ENCODE data around the gene ZDHHC22.

The ZDHHC22 gene

DNA sequence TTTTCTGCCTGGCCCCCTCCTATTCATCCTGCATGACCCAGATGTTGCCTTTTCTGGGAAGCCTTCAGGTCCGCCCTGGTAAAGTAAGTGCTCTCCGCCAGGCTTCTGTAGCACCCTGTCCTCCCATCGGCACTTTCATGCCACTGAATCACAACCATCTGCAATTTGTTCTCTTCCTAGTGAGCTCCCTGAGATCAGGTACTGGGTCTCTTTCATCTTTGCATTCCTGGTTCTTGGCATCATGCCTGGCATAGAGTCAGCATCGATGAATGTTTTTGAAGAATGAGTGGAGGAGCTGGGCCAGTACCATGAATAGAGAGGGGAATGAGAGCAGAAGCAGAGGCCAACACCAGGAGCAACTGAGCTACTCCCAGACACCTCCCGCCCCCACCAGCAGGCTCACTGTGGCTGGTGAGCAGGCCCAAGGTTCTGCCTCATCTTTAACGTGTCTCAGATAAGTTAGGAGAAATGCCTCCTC lies 13.1 kb downstream of the ZDHHC22 start:
- DNase-seq (ENCODE audit: low read depth in 2 of 2) = no peak

DNA sequence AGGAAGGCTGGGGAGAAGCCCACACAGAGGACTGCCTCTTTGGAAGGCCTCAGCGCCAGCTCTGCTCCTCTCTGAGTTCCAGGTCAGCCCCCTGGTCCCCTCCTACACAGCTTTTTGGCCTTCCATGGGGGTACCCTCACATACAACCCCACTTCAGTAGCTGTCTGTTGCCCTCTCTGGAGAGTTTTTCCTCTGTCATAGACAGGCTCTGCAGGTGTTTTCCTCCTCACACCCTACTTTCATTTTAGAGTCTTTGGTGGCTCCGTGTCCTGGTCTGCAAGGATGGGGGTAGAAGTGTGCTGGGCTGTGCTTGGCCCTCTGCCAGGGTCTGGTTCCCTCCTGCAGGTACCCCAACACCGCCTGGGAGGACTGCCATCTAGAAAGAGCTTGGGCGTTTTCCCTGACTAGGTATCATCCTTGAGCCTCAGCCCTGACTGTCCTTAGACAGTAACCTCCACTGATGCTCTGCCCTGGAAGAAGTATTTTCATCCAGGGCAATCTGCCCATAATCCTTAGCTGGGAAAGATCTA lies 15.1 kb downstream of the ZDHHC22 start:
- DNase-seq (ENCODE audit: low read depth in 2 of 2) = no peak

DNA sequence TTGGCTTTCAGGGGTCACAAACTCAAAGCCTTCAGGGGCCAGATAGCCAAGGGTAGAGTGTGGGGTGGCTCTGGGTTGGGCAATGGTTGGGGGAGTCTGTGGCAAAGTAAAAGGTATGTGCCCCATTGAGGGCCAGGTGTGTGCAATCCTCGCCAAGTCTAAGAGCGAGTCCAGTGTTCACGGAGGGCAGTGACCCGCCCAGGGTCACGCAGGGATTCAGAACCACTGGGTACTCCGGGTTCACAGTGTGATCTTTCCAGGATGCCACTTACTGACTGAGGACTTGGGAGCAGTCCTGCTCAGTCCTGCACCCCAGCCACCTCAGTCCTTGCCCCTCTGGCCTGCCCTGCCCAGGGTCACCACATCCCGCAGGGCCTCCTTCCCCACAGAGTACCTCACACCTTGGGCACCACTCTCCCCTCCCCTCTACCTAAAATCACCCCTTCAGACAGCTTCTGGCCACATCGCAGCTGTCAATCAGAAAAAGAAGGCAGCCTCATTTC lies 15.7 kb downstream of the ZDHHC22 start:
- no peak for DNase-seq (ENCODE audit: low read depth in 2 of 2)

DNA sequence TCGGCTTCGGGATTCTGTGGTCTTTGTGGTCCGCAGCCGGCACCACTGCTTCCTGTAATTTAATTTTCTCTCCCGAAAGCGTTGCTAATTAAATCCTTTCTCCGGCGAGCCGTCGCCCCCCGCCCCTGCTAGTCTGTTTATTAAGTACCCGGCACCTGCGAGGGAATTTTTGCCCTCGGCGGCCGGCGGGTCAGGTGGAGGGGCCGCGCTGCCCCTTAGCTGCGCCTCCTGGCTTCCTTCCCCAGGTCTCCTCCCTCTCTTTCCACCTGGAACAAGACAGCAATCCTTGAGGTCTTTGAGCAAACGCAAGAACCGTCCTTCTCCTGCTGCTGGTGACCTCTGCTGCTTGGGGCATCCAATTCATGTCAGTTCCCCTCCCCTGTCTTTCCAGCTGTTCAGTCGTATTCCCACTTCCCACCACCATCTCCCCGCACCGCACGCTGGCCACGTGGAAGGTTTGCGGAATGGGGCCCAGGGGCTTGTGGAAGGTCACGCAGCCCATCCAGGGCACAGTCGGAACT lies 16.2 kb downstream of the ZDHHC22 start:
- DNase-seq (ENCODE audit: low read depth in 2 of 2) = no peak

DNA sequence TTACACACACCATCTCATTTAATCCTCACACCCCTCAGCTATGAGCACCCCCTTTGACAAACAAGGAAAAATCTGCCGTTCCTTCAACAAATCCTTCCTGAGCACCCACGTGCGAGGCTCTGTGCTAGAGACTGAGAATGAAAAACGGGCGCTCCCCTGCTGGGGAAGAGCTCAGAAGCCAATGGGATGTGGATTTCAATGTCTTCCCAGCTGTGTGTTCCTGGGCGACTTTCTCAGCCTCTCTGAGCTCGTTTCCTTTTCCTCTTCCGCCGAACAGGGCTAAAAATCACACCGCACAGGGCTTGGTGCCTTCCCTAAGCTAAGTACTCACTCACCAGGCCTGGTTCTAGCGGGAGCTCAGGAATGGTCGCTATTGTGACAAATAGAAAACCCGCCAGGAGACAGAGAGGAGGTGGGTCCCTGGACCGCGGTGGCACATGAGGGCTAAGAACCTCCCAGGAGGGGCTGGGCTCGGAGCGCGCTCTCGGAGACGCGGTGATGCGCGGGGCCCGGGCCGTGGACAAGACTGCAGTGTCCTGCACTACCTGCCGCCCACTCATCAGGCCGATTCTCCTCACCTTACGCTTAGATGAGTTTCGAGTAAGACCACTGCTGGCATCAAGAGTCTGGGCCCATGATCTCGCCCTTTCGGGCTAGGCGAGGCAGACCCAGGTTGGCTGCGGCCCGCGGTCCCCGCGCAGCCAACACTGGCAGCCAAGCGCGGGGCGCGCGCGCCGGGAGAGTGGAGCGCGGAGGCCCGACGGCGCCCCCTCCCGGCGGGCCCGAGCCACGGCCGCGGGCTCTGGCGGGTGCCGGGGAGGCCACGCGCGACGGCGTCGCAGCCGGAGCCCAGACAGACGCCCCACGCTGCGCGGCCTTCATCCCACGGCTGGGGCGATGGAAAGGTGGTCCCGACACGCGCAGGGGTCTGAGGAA lies 17.0 kb downstream of the ZDHHC22 start:
- peak in 1 of 2 donors; percentile 30 for DNase-seq (ENCODE audit: low read depth in 2 of 2)

DNA sequence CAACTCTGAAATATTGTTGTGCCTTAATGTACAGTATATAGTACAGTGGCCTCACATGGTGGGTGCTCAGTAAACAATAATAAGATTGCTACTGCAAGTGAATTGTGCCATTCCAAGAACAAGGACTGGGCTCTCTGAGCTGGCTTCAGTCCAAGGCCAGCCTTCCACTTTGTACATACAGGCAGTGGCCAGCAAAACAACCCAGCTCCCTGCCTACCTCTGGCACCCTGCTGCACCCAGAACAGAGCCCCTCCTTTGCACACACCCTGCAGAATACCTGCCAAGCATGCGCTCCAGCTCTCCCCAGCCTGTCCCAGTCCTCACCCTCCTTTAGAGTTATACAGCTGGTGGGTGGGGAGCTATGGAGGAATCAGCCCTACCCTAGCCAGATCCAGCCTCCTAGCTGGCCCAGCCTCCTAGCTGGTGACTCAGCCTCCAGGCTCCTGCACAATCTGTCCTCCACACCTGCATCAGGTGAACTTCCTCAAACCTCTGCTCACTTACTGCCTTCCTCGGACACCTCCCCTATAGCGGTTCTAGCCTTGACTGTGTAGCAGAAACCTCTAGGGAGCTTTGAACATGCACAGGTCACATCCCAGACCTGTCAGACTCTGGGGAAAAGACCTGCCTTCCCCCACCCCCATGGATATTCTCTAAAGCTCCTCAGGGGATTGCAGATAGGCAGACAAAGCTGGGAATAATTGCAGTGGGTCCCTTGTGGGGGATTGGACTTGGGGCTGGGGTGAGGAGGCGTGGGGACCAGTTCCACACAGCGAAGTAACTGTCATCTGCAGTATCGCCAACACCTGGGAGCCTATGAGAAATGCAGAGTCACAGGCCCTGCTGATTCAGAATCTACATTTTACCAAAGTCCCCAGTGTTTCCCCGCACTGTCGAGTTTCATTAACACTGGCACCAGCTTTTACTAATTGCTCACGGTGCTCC lies 17.9 kb downstream of the ZDHHC22 start:
- no peak for DNase-seq (ENCODE audit: low read depth in 2 of 2)

DNA sequence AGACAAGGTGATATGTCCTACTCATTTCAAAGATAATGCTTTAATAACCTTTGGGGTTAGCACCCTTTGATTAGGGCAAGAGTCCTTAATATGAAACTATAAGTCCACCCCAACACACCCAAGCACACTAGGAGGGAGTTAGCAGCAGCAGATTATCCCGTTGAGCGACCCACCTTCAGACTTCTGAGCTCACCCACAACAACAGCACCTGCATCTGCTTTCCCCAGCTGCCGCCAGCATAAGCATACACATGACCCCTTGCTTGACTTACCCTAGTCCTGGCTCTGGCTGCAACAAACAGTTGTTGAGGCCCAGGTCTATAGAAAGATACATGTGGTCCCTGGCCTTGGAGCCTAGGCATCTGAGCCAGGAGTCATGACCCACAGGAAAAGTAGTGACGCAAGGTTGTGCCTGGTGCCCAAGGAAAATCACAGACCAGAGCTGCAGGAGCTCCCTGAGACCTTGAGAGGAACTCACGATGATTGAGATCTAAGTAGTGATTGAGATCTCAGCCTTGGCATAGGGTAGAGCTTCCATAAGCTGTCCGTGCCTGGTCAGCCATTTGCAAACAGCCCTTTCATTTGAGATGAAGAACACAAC lies 19.0 kb downstream of the ZDHHC22 start:
- no peak for DNase-seq (ENCODE audit: low read depth in 2 of 2)

DNA sequence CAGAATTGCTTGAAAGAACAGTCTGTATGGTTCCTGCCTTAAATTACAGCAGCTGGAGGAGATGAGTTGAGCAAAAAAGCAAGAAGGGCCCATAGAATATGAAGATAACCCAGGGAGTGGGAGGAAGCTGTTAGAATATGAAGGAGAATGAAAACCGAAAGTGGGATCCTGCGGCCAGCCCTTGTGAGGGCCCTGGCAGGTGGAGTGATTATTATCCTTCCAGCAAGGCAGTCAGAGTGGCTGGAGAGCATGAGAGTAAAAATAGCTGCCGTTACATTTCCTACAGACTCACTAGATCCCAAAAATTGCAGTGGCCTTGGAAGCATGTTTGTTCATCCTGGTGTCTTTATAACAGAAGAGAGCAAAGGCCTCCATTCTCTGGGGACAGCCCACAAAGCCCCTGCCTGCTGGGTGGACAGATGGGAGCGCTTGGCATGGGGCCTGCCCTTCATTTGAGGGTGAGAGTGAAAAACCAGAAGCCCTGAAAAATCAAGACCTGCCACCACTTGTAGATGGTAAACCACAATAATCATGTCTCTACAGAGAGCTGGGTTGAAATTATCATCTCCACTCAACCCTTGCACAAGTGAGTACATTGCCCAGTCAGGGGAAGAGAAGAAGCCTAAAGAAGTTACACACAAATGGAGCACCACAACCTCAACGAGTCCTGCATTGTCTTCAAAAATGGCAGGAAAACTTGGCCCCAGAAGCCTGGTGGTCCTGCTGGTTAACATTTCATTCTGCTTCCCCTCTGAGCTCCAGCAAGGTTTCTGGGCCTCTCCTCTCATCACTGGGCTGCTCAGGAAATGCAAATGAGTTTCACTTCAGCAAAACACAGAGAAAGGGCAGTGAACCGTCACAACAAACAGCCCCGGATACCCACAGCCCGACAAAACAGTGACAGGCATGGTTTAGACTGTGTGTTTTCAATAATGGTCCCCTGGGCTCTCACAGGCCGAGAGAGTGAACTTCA lies 20.5 kb downstream of the ZDHHC22 start:
- DNase-seq (ENCODE audit: low read depth in 2 of 2) = no peak

DNA sequence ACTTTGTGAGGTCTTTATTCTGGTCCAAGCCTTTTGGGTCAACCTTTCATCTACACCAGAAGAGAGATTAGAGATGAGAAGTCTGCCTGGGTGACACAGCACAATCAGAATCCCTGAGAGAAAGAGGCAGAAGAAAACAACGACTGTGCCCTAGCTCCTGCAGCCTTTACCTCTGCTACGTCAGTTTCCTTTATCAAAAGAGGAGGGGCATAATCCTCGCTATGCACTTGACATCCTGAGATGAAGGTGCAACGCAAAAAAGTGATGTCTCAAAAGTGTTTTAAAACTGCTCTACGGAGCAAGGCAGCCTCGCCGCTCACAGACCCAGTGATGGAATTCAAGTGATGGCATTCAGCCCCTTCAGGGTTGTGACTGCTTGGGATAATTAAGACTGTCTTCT lies 21.7 kb downstream of the ZDHHC22 start:
- DNase-seq (ENCODE audit: low read depth in 2 of 2) = no peak

DNA sequence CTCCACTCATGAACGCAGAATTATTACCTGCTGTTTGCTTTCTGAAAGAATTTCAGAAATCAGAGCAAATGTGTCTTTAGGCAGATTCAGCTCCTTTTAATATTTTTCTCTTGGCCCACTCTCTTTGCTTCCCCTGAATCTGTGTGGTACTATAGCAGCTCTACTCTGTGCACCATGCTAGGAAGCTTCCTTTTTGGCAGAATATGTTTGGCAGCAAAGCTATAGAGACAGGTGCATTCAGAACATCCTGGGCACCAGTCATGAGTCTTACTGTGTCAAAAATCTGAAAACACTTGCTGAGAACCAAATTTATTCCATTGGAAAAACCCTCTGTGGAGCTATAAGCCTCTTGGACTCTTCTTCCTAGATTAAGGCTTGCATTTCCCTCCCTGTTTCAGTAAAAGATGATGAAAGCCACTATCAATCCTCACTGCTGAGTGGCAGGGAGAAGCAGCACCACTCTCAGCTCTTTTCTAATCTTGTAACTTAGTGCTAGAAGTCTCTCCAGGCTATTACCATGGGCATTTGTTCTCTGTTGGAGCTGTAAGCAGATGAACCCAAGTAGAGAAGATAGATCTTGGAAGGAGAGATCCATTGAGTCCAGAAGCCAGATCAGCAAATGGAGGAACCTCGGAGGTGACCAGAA lies 25.3 kb downstream of the ZDHHC22 start:
- DNase-seq (ENCODE audit: low read depth in 2 of 2) = no peak

DNA sequence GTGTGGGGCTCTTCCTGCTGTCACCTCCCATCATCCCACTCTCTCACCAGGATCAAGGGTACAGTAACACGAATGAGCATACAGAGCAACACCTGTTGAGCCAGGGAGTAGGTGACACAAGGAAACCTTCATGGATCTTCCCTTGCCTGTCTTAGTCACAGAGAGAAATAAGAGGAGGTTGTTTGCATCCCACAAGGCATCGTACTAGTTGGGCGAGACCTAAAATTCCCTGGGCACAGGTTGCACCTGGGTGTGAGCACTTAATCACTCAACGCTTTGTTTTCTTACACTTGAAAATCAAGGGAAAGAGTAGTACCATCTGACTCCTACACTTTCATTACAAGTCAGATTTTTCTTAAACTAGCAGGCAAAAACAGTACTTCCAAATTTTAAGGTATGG lies 27.0 kb downstream of the ZDHHC22 start:
- DNase-seq (ENCODE audit: low read depth in 2 of 2) = no peak

DNA sequence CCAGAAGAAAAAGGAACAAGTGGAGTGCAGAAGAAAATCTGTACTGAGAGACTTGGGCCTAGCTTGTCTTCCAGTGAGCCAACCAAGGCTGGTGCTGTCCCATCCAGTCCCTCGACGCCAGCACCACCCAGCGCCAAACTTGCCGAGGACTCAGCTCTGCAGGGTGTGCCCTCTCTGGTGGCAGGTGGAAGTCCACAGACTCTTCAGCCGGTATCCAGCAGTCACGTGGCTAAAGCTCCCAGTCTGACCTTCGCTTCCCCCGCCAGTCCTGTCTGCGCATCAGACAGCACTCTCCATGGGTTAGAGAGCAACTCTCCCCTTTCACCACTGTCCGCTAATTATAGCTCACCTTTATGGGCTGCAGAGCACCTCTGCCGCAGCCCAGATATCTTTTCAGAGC lies 27.9 kb downstream of the ZDHHC22 start:
- no peak for DNase-seq (ENCODE audit: low read depth in 2 of 2)

DNA sequence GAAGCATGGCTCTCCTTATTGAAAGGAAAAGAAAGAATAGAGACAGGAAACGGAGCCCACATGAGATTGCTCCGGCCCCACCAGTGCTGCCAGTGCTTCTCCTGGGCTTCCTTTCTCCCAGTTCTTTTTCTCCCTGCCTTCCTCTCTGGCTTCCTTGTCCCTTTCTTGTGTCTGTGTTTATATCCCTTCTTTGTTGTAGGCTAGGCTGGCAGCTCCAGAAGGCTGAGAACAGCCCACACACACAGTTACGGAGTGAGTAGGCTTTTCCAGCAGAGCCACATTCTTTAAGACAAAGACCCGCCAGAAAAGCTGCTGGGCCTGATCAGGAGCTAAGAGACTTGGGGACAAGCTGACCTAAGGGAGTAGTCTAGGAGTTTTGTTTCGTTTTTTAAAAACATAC lies 30.6 kb downstream of the ZDHHC22 start:
- DNase-seq (ENCODE audit: low read depth in 2 of 2) = no peak

DNA sequence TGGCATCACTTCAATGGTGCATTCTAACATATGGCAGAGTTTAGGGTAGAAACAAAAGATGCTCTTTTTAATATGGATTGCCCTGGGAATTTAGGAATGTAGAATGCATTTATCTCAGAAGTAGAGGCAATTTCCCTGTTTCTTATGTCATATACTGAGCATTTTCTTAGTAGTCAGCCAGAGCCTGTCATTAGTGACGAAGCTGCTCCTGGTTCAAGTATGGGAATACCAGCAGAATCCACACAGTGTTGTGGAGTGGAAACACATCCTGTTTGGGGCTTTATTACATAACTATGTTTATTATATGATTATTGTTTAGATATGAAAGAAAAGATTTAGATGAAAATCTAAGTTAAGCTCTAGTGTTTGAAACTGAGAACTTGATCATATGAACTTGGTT lies 31.3 kb downstream of the ZDHHC22 start:
- DNase-seq (ENCODE audit: low read depth in 2 of 2) = no peak

DNA sequence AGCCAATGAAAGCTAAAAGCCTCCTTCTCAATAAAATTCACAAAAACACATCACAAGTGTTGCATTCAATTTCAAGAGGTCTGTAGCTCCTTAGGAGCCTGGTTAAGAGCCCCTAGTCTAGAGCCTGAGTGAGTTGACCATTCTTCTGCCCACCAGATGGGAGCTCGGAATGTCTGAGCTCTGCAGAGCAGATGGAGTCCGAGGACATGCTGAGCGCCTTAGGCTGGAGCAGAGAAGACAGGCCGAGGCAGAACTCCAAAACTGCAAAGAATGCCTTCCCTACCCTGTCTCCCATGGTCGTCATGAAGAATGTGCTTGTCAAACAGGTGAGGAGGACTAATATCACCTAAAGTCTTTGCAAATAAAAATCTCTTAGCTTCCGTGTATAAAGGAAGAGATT lies 31.9 kb downstream of the ZDHHC22 start:
- no peak for DNase-seq (ENCODE audit: low read depth in 2 of 2)

DNA sequence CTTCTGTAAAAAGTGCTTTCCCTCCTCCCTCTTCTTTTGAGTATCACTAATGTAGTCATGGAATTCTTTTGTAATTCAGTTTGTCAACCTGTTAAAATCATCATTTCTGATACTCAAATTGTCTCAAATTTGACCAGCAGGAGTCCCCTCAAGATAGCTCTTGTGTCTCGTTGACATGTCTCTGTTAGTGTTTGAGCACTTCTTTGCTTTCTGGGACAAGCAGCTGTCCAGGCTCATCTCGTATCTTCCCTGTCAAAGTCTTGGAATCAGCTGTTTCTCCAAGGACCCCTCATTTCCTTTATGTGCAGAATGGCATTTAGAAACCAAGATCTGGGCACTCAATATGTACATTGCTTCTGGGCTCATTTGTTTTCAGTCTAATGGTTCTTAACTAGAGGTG lies 32.8 kb downstream of the ZDHHC22 start:
- DNase-seq (ENCODE audit: low read depth in 2 of 2) = no peak

DNA sequence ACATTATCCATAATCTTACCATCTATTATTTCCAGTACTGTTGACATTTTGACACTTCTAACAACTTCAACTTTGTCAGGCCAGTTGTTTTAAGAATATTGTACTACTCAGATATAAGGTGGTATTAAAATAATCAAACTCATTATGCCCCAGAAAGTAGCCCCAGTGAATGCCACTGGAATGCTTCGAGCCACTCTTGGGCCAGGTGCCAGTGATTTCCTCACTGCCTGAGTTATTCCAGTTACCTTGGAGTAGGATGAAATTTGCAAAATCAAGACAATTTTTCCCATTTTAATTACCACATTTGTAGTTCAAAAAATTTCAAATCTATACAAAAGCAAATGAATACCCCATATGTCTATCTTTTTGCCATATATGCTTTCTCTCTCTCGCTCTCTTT lies 34.4 kb downstream of the ZDHHC22 start:
- DNase-seq (ENCODE audit: low read depth in 2 of 2) = no peak

DNA sequence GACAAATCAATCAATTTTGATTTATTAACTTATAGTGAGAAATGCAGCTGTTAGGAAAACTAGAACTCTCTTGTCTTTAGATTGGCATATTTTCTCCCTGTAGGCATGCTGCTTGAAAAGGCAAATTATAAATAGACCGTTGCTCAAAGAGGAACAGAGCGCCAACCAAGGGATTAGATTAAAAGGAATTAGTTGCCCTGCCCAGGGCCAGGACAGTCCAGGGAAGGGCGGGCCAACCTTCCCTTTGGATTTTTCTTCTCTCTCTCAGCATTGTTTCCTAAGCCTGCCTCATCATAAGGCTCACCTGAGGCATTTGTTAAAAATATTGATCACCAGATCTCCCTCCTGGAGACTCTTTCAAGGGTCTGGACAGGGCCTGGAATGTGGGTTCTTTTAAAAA lies 34.9 kb downstream of the ZDHHC22 start:
- DNase-seq (ENCODE audit: low read depth in 2 of 2) = no peak

DNA sequence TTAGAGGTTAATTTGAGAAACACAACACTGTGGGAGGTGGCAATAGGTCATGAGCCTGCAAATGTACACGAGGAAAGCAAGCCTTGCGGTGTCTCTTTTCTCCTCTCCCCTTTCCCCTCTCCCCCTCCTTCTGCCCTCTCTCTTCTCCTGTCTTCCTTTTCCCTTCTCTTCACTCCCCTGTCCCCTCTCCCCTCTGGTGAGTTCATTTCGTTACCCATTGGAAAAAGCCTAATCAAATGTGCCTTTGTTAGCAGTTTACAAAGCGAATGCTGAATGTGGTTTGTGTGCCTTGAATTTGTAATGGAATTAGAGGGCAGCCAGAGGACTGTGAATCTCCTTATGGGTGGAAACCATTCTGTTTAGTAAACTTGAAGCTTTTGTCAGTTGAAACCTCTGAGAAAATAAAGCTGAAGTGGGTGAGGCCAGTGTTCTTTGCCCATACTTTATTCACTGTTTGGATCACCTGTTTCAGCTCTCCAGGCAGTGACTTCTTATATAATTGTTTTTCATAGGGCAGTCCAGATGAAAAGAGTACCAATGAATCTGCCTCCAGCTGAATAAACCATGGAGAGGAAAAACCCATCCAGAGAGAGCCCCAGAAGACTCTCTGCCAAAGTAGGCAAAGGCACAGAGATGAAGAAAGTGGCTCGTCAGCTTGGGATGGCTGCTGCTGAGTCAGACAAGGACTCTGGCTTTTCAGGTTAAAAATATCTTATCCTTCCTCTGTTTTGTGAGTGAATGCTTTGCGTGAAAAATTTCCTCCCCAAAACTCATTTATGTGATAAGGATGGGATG lies 36.2 kb downstream of the ZDHHC22 start:
- DNase-seq (ENCODE audit: low read depth in 2 of 2) = no peak

Measured in stimulated activated CD8-positive, alpha-beta memory T cell treated with anti-CD3 and anti-CD28 coated beads, Interleukin-7, amount 100 ng/mL, for 1 hour (primary cell).